Measurements from ENCODE around the gene RFX5. TPM values are rescaled to one million over a fixed set of nuclear protein-coding genes. Genes with fewer than 3 reads are reported as not detected.

RFX5 gene
- total RNA-seq, 1 experiment from 2014 or later, result 72.7 TPM

DNA sequence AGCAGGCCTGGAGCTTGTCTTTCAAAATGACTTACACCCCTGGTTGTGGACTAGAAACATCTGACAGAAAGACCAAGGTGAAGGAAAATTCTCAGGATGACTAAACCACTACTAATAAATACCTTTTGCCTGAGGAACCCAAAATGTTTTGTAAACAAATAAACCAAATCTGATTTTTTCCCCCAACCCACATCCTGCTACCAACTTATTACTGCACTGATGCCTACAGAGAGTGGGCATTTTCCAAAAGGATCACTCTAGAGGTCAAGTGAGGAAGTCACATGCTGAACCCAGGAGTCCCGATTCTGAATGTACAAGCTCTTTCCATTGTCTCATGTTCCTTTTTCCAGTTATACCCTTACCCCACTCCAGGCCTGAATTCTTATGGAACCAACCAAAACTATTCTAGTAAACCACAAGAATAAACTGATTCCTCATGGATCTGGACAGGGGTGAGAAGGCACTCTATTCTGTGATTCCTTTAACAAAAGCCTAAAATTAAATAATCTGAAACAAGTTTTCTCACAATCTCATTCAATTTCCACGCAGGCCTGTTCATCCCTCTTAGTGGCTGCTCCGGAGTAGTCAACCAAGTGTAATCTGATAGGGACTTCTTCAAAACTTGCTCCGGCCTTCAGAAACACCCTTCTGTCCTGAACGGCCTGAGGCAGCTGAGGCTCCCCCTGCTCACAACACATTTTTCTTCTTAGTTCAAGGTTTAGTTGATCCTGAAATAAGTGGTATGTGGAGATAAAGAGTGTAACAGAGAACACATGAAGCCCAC is 21.2 kb downstream of the RFX5 start:
- no peak overlapping the region for H3K18ac ChIP-seq (ENCODE audit: insufficient read length, low read depth, low read length)
- H3K27me3 Mint-ChIP-seq (ENCODE audit: low read depth), result peaks cover 3% of the 10 kb centered on the region; the same call in 1 of the 2 replicates
- peaks cover 15% of the 10 kb centered on the region in 2 experiments for H3K4me1 Mint-ChIP-seq
- H4K91ac ChIP-seq (ENCODE audit: insufficient read length, low read depth, low read length), result no peak overlapping the region
- H2AK5ac ChIP-seq (ENCODE audit: insufficient read length, low read length), result no peak overlapping the region
- H3K27ac ChIP-seq (ENCODE audit: insufficient read length, low read depth, low read length), result no peak overlapping the region
- peaks cover 8 to 37% (median 20%) of the 10 kb centered on the region in 3 experiments; a peak in 6 of 7 replicates for H3K36me3 Mint-ChIP-seq (ENCODE audit: insufficient read depth in 1 of 3, low read depth in 3 of 3)
- no peaks in the 10 kb centered on the region for H3K9me3 Mint-ChIP-seq
- peaks cover 13% of the 10 kb centered on the region for H3K23me2 ChIP-seq (ENCODE audit: insufficient read length, low read depth, low read length, poor library complexity, severe bottlenecking)
- H2BK120ac ChIP-seq (ENCODE audit: low read depth, low read length, poor library complexity, severe bottlenecking), result no peak overlapping the region
- no peak overlapping the region for H4K5ac ChIP-seq (ENCODE audit: insufficient read length, low read depth, low read length)
- H3K4ac ChIP-seq (ENCODE audit: low read depth, low read length), result no peak overlapping the region
- no peak for TF ChIP-seq CTCF (conservative IDR thresholded peaks at IDR 0.05)
- peak overlapping the region; percentile 67 for H3K4me2 ChIP-seq (ENCODE audit: insufficient read depth, insufficient read length, low read length)
- no peaks in the 10 kb centered on the region for H3K79me1 ChIP-seq (ENCODE audit: insufficient read depth, low read depth, low read length, poor library complexity, severe bottlenecking)
- no peak overlapping the region for H2BK12ac ChIP-seq (ENCODE audit: insufficient read length, low read depth, low read length)
- peak overlapping the region; percentile 33 for H3K9ac ChIP-seq (ENCODE audit: extremely low read depth, insufficient read length, low read length)
- peak overlapping the region; percentile 88 to 89 for H3K4me3 Mint-ChIP-seq
- no peak overlapping the region for H2BK15ac ChIP-seq (ENCODE audit: low read depth, low read length)
- no peak overlapping the region for H4K8ac ChIP-seq (replicated peaks; ENCODE audit: insufficient read length, low read depth, low read length)
- H3K23ac ChIP-seq (ENCODE audit: insufficient read length, low read depth, low read length), result no peak overlapping the region
- H3T11ph ChIP-seq (ENCODE audit: low read length), result no peak overlapping the region
- no peaks in the 10 kb centered on the region for H3K9me3 ChIP-seq (ENCODE audit: control insufficient read depth, low read depth, low read length)
- no peak overlapping the region for H2AFZ ChIP-seq (ENCODE audit: low read length)
- no peak overlapping the region for H3K14ac ChIP-seq (ENCODE audit: insufficient read depth, low read length)
- no peak overlapping the region for H2BK20ac ChIP-seq (ENCODE audit: low read depth, low read length, poor library complexity, severe bottlenecking)
- H3K79me2 ChIP-seq (ENCODE audit: insufficient read depth, low read length), result no peaks in the 10 kb centered on the region
- H3K27ac Mint-ChIP-seq, result peak overlapping the region in 2 of 3 experiments; percentile 16 to 64; a peak in 2 of 7 replicates
- no peaks in the 10 kb centered on the region for H4K20me1 ChIP-seq (ENCODE audit: control insufficient read depth, insufficient read depth, insufficient read length)
- H3K56ac ChIP-seq (ENCODE audit: insufficient read length, low read depth, low read length), result no peak overlapping the region
- H3K4me1 ChIP-seq (ENCODE audit: insufficient read depth, low read length), result no peaks in the 10 kb centered on the region; the same call in 1 of the 2 replicates
- H3K27me3 ChIP-seq (ENCODE audit: insufficient read depth, low read length), result no peaks in the 10 kb centered on the region
- H2BK5ac ChIP-seq (ENCODE audit: insufficient read length, low read length), result no peak overlapping the region
- no CpG with 5 or more reads among the region's 5 CpGs for WGBS (ENCODE audit: extremely low coverage, insufficient read length, low lambda C conversion rate)
- DNase-seq, result no peak

Measured in H9 (cell line).